Activated effector memory CD4-positive, alpha-beta T cell treated with Interleukin-2 at 50 U/mL for 16 hours (primary cell): ENCODE data around the gene CAPN10.

Experiments used
- DNase-seq: peaks from one replicate; pipeline ENCODE4 v3.0.0-alpha.2; 2020

CAPN10 gene

DNA sequence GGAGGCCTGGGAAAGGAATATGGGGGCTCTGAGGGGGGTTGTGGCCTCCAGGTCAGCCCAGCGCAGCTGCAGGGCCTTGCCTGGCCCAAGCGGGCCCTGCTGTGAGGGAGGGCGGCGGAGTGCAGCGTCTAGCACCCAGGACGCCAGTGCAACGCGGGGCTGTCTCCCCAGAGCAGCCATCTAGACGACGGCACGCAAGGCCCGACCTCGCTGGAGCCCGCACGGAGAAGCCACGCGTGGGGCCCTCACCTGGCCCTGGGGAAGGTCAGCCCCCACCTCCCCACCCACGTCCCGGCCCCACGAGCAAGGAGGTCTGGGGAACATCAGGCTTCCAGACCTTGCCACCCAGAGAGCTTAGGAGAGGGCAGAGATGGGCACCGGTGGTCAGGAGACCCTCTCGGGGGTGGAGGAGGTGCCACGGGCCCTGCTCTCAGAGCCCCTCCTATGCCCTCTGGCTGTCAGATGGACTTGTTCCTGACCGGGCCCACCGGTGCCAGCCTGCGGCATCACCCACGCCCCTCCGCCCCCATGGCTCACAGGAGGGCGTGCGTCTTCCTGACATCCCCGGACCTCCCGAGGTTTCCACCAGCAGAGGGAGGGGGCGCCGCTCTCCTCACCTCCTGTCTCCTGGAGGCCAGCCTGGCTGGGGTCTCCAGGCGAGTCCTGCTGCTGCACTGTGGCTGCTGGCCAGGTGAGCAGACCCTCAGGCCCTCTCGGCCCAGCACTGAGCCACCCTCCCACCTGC, 55.7 kb downstream of the CAPN10 start:
- DNase-seq, result no peak

DNA sequence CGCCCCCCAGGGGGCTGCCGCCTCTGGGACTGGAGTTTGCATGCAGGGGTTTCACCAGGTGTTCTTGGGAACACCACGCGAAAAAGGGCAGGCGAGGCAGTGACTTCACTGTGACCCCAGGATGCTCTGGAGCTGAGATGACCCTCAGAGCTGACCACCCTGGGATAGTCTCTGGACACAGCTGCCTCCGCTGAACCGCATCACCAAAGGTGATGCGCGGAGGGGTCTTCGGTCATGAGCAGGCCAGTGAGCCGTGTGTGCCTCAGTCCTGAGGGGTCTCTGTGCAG, 56.2 kb downstream of the CAPN10 start:
- no peak for DNase-seq

DNA sequence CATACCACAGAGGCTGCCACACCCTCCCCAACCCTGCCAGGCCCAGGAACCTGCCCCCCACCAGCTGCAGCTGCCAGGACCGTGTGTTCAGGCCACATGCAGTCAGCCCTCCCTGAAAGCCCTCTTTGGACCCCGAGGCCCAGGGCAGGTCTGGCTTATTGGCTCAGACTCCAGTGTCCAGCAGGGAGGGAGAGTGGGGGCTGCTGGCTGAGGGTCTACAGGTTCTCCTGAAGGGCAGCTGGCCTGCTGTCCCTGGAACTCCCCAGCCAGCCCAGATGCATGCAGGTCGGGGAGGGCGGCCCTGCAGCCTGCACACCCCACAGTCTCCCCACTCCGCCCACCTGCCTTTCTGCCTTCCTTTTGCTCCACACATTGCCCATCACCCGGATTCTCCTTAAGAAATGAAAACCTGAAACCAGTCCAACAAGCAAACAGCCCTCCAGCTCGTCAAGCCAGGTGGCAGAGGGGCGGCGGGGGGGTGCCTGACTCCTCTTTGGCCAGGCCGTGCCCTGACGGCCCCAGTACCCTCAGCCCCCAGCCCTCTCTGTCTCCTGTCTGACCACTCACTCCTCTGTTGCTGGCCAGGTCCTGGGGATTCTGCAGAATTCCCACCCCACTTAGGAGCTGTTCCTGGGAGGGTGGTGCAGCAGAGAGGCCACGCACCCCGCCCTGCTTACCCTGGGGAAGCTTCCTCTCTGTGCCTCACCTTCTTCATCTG, 56.7 kb downstream of the CAPN10 start:
- DNase-seq, result no peak

DNA sequence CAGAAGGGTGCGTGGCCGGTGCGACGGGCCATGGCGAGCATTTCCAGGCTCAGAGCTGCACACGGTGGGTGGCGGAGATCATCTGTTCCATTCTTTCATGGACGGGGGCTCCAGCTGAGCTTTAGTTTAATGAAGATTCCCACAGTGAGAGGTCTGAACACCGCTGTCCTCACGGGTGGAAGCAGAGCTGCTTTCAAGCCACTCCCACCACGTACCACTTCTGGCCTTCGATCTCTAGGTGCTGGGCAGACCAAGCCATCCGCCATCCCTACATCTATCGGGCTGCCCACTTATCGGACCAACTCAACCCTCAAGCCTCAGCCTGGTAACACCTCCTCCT, 57.2 kb downstream of the CAPN10 start:
- no peak for DNase-seq

DNA sequence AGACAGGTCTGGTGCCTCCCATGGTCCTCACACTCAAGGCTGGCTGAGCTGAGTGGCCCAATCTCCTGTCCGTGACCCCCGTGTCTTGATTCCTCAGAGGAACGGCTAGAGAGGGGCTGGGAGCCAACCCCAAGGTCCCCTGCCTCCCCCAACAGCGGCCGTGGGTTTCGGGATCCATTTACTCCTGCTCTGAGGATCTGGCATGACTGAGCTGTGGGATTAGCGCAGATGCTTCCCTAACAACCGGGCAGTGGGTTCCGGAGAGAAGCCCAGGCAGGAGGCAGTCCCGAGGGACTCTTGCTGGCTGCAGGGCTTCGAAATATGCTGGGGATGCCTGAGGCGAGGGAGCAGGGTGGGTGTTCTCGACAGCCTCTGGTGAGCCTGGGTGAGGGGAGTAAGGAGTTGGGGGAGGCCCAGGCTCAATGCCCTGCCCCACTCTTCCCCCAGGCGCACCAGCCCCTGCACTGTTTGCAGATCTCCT, 57.7 kb downstream of the CAPN10 start:
- no peak for DNase-seq

DNA sequence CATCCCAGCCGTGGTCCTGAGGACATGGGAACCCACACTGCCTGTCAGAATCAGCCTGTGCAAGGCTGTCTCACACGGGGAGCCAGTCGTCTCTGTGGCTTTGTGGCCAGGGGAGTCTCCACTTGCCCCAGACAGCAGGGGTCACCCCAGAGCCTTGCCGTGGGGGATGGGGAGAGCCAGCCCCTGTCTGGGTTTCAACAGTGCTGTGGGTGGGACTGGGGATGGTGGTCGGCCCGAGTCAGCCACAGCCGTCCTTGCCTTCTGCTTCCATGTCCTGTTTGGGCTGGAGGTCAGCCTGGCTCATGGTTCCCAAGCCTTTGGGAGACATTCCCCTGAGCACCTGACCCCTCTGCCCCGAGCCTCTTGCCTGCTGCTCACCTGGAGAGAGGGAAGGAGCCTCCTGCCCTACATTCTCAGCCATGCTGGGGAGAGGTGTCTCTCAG, 58.3 kb downstream of the CAPN10 start:
- DNase-seq, result no peak

DNA sequence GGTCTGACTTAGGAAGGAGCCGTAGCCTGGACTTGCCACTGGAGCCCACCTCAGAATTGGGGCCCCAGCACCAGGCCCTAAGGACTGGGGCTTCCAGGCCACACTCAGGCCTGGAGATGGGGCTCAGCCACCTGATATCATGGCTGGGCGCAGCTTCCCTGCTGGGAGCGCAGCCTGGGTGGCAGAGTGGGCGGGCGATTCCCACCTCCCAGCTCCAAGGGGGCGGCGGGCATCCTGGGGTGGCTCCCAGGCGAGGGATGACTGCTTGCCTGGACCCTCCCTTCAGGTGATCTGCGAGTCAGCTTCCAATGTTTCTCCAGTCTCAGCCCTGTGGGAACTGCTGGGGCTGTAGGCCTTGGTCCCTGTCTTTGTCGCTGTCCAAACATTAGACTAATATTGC, 58.8 kb downstream of the CAPN10 start:
- no peak for DNase-seq

DNA sequence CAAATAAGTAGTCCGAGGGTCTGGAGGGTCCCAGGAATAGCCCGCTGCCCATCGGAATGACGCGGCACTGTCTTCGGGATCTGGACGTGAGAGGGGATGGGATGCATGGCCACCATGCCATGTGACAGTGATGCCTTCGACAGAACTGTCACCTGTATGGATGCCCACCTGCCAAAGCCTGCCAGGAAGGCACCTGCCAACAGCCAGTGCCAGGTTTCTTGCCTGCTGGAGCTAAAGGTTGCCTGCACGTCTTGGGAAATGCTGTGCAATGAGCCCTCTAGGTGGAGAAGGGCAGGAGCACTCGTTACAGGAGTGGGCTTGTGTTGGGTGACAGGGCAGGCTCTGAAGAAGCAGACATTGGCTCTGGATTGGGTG, 59.3 kb downstream of the CAPN10 start:
- no peak for DNase-seq

DNA sequence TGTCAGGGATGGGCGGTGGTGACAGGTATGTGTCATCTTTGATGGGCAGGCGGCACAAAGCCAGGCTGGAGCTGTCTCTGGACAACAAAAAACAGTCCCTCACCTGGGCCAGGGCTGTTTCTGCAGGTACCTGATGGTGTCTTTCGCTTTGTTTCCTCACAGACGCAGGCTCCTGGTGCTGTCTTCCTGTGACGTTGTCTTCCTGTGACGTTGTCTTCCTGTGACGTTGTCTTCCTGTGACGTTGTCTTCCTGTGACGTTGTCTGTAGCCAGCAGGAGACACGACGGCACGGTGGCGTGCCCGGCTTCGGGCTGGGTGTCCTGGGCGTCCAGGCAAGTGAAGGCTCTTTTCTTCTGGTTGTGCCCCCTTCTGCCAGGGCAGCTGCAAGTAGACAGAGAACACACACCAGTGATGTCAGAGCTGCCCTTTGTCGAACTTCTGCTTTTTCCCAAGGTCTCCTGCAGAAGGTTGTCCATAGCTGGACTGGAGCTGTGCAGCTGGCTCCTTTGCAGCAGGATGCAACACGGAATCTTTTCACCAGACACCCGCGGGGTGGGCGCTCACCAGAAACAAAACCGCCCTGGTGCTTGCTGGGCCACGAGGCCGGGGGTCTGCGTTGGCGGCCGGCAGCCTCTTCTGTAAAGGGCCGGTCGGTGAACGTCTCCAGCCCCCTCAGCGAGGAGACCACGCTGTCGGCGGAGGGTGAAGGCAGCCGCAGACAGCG, 59.8 kb downstream of the CAPN10 start:
- DNase-seq, result no peak

DNA sequence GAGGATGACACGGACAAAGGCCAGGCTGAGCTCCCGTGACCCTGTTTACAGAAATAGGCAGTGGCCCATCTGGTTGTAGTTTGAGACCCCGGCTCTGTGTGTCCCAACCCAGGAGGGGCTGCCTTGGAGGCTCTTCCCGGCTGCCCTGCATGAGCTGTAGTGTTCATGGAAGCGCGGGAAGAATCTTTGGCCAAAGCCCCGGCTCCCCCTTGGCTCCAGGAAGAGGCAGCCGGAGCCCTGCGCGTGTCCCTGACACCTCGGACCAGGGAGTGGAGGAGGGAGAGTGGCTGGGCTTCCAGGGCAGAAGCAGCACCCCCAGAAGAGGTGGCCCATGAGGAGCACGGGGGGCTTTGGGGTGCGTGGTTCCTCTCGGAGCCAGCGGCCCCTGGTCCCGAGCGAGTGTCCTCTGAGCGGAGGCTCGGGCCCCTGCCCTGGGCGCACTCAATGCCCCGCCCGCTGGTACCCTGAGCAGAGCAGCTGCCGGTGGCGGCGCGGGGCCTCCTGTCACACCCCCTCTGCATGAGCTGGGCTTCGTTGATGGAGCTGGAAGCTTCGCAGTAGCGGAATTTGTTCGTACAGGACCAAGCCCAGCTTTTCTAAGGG, 60.5 kb downstream of the CAPN10 start:
- no peak for DNase-seq

DNA sequence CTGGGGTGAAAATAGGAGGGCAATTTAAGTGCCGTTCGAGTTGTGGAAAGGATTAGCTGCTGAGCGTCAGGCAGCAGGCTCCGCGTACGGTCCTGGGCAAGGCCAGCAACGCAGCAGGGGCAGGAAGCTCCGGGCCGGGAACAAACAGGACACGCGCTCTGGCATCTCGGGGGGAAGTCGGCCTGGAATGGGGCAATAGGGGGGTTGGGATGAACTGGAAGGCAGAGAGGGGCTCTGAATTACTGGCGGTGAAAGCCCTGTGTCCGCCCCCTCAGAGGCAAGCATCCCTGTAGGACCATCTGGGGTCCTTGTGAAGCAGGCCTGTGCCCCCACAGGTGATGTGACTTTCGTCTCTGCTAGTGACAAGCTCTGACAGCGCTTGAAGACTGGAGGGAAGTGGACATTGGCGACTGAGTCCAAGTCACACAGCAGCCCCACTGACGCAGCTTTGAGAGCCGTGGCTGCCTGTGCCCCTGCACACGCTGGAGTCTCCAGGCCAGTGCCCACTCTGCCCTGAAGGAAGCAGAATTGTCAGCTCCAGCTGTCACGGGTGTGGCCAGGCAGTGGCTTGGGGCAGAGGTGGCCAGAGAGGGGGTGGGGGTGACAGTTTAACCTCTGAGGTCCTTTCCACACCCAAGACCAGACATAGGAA, 61.1 kb downstream of the CAPN10 start:
- no peak for DNase-seq

DNA sequence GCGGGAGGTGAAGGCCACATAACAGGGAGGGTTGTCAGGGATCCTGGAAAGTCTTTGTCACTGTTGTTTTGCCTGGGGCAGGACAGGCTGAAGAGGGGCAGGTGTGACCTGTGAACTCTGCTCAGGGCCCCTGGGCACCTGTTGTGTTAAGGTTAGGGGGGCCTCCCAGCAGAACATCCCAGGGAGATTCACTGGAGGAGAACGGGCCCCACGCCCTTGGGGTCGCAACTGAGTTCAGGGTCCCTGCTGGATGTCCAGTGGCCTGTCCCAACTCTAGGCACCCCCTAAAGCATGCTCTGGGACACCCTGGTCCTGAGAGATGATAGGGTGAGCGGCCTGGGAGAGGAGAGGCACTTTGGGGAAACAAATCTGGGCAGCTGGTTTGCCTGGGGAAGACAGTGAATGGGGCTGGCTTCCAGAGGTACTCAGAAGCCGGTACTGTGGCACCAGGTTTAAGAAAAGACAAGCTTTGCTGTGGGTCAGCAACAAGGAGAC, 61.7 kb downstream of the CAPN10 start:
- DNase-seq, result no peak
